WI38 (cell line): ENCODE results near the gene DCDC2B.
"Not testable (repeated sequence)": the region's sequence is repeated elsewhere in the genome, so short reads cannot be mapped to it uniquely, and the experiment has no call there.

ENCODE experiments used
- H3K4me3 ChIP-seq: 2 replicates; pipeline ENCODE4 v1.5.1; 2011; ENCODE audit warnings: low read depth, mild to moderate bottlenecking, control low read depth, low read length
- CTCF ChIP-seq: IDR thresholded peaks from 2 replicates; pipeline ENCODE4 v1.5.1; 2012; ENCODE audit warnings: low read depth, mild to moderate bottlenecking, control low read depth, low read length

DCDC2B gene

DNA sequence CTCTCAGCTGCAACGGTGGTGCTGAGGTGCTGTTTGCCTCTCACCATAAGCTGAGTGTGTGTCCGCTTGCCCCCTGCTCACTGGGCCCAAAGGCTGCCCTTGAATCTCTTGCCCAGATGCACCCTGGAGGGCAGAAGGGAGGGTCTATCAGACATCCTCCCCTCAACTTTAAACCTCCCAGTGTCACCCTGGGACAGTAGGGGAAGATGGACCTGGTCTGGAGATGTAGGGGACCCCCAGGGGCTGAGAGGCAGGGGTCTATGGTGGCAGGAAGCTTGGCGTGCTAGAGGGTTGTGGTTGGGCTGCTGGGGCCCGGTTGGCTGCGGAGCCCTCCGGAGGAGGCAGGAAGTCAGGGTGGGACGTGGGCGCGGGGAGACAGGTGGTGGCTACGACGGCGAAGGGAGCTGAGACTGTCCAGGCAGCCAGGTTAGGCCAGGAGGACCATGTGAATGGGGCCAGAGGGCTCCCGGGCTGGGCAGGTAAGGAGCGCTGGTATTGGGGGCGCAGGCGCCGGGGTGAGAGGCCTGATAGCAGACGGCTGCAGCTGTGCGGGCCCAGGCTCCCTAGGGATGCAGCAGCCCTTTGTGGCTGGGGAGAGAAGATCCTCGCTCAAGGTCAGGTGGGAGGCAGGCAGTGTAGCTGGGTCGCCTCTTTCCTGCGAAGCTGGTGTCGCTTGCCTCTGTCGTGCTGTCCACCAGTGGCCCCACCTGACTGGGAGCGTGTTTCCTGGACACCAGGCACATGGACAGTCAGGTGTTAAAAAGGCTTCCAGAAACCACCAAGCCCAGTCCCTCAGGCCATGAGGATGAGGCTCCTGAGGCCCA, 42.2 kb downstream of the DCDC2B start, which contains the start of gene LCK:
LCK (plus strand) TSS at position 373 of the 824 bp plus-strand sequence. CDS start 23,065 bp downstream, outside the sequence.
- H3K4me3 ChIP-seq, result no peak within 1 kb of the TSS
- TF ChIP-seq CTCF, result no peak

GRCh38 chr1:32255072-32256071, 46.5 kb downstream of the DCDC2B start:
- TF ChIP-seq CTCF, result no peak
- H3K4me3 ChIP-seq, result no peak overlapping the region

DNA sequence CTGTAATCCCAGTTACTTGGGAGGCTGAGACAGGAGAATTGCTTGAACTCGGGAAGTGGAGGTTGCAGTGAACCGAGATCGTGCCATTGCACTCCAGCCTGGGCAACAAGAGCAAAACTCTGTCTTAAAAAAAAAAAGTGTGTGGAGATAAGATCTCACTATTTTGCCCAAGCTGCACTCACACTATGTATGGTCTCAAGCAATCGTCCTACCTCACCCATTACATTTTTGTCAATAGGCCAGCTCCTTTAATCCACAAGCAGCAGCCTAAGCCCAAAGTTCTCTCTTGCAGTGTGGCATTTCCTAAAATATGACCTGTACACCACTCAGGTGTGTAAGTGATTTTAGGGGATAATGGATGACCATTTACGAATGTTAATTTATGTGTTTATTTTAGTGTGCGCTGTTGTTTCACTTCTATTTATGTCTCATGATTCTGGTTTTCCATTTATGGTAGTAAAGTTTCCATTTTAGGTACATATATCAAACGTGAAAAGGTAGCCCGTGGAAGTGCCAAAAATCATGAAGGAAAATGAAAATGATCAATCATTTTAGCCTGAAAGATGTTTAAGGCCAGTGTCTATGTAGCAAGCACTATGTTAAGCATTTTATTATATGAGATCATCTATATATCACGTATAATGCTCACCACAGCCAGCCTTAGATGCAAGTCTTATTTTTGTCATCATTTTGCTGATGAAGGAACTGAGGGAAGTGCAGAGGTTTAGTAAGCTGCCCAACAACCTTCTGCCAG, 47.8 kb downstream of the DCDC2B start:
- no peak for TF ChIP-seq CTCF
- H3K4me3 ChIP-seq, result no peak overlapping the region

- H3K4me3 ChIP-seq, result no peak overlapping the region
- no peak for TF ChIP-seq CTCF
These were observed 48.3 kb downstream of the DCDC2B start for GRCh38 chr1:32257227-32257508.

- H3K4me3 ChIP-seq, result not testable (repeated sequence)
These were observed 54.3 kb downstream of the DCDC2B start for GRCh38 chr1:32263236-32263593.

DNA sequence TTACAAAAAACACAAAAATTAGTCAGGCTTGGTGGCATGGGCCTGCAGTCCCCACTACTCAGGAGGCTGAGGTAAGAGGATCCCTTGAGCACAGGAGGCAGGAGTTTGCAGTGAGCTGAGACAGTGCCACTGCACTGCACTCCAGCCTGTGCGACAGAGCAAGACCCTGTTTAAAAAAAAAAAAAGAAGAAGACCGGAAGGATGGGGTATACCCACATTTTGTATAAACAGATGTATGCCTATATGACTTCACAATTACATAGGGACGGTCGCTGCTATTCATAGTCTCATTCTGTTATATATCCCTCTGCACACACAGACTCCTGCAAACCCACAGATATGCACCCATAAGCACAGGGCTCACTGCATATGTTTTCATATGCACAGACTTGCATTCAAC, 54.9 kb downstream of the DCDC2B start:
- H3K4me3 ChIP-seq, result no peak overlapping the region
- TF ChIP-seq CTCF, result no peak
